Measurements from ENCODE around the gene RBMS1.

The RBMS1 gene

GRCh38 chr2:160334028-160334741 lies 159.4 kb downstream of the RBMS1 start:
- Histone ChIP-seq H3K27me3 (ENCODE audit: control insufficient read depth in 3 of 3, insufficient read depth in 3 of 3, low read depth in 1 of 3, low read length in 3 of 3) (no peaks in the 10 kb centered on the region), H2BK5ac (ENCODE audit: low read length) (no peak overlapping the region), H3K9me3 (replicated peaks in 1 of 2; ENCODE audit: control insufficient read depth in 2 of 2, insufficient read depth in 1 of 2, low read depth in 1 of 2, low read length in 2 of 2) (no peaks in the 10 kb centered on the region), H2BK12ac (ENCODE audit: low read length) (no peak overlapping the region), H3K4me2 (ENCODE audit: insufficient read depth, low read length, poor library complexity, severe bottlenecking) (no peak overlapping the region), H3K18ac (ENCODE audit: low read length) (no peak overlapping the region), H3K4me1 (ENCODE audit: control insufficient read depth in 2 of 2, insufficient read depth in 1 of 2, low read depth in 1 of 2, low read length in 2 of 2) (peaks cover 8 to 14% of the 10 kb centered on the region in 2 donors), H2BK120ac (ENCODE audit: low read depth, low read length) (no peak overlapping the region), H3K4me3 (ENCODE audit: low read length in 2 of 2) (no peak overlapping the region), H2AFZ (ENCODE audit: low read length) (no peak overlapping the region), H4K91ac (ENCODE audit: low read depth, low read length, poor library complexity) (no peak overlapping the region), H2BK15ac (ENCODE audit: low read length) (no peak overlapping the region), H2AK5ac (ENCODE audit: low read depth, low read length) (no peak overlapping the region), H3K14ac (ENCODE audit: low read length) (no peak overlapping the region), H3K23ac (ENCODE audit: low read depth, low read length, poor library complexity) (no peak overlapping the region), H4K8ac (ENCODE audit: low read depth, low read length) (no peak overlapping the region), H3K9ac (ENCODE audit: low read depth, low read length, poor library complexity) (no peak overlapping the region), H3K79me1 (ENCODE audit: low read depth, low read length) (no peaks in the 10 kb centered on the region), H3K27ac (replicated peaks; ENCODE audit: low read length) (no peak overlapping the region), H3K36me3 (replicated peaks in 1 of 2; ENCODE audit: control insufficient read depth in 2 of 2, insufficient read depth in 2 of 2, low read length in 2 of 2) (no peaks in the 10 kb centered on the region), H3K4ac (ENCODE audit: low read length) (no peak overlapping the region)
- WGBS, 2 donors (ENCODE audit: extremely low coverage in 2 of 2, insufficient read length in 2 of 2, insufficient replicate concordance in 1 of 2) = no CpG with 5 or more reads among the region's 4 CpGs
- DNase-seq (ENCODE audit: low spot score) = no peak

- H3K36me3 ChIP-seq (replicated peaks in 1 of 2; ENCODE audit: control insufficient read depth in 2 of 2, insufficient read depth in 2 of 2, low read length in 2 of 2) = no peaks in the 10 kb centered on the region
- H3K79me1 ChIP-seq (ENCODE audit: low read depth, low read length) = no peaks in the 10 kb centered on the region
- H3K27me3 ChIP-seq (ENCODE audit: control insufficient read depth in 3 of 3, insufficient read depth in 3 of 3, low read depth in 1 of 3, low read length in 3 of 3) = no peaks in the 10 kb centered on the region
- H3K4me2 ChIP-seq (ENCODE audit: insufficient read depth, low read length, poor library complexity, severe bottlenecking) = no peak overlapping the region
- no peak overlapping the region for H3K27ac ChIP-seq (replicated peaks; ENCODE audit: low read length)
- peaks cover 5 to 10% of the 10 kb centered on the region in 2 donors for H3K4me1 ChIP-seq (ENCODE audit: control insufficient read depth in 2 of 2, insufficient read depth in 1 of 2, low read depth in 1 of 2, low read length in 2 of 2)
- no peak overlapping the region for H3K4me3 ChIP-seq (ENCODE audit: low read length in 2 of 2)
- no peak overlapping the region for H4K91ac ChIP-seq (ENCODE audit: low read depth, low read length, poor library complexity)
- DNase-seq (ENCODE audit: low spot score) = no peak
- WGBS, 2 donors (ENCODE audit: extremely low coverage in 2 of 2, insufficient read length in 2 of 2, insufficient replicate concordance in 1 of 2) = no CpG with 5 or more reads among the region's 2 CpGs
- no peak overlapping the region for H2BK12ac ChIP-seq (ENCODE audit: low read length)
- no peak overlapping the region for H2AFZ ChIP-seq (ENCODE audit: low read length)
- H3K18ac ChIP-seq (ENCODE audit: low read length) = no peak overlapping the region
- no peak overlapping the region for H4K8ac ChIP-seq (ENCODE audit: low read depth, low read length)
- H3K23ac ChIP-seq (ENCODE audit: low read depth, low read length, poor library complexity) = no peak overlapping the region
- H3K9ac ChIP-seq (ENCODE audit: low read depth, low read length, poor library complexity) = no peak overlapping the region
- H2BK5ac ChIP-seq (ENCODE audit: low read length) = no peak overlapping the region
- H3K9me3 ChIP-seq (replicated peaks in 1 of 2; ENCODE audit: control insufficient read depth in 2 of 2, insufficient read depth in 1 of 2, low read depth in 1 of 2, low read length in 2 of 2) = no peaks in the 10 kb centered on the region
- no peak overlapping the region for H3K4ac ChIP-seq (ENCODE audit: low read length)
- H2BK120ac ChIP-seq (ENCODE audit: low read depth, low read length) = no peak overlapping the region
- no peak overlapping the region for H2BK15ac ChIP-seq (ENCODE audit: low read length)
- H3K14ac ChIP-seq (ENCODE audit: low read length) = no peak overlapping the region
- no peak overlapping the region for H2AK5ac ChIP-seq (ENCODE audit: low read depth, low read length)
Observed at GRCh38 chr2:160333324-160334027, 160.1 kb downstream of the RBMS1 start.

- H3K18ac ChIP-seq (ENCODE audit: low read length) = no peak overlapping the region
- no peaks in the 10 kb centered on the region for H3K27me3 ChIP-seq (ENCODE audit: control insufficient read depth in 3 of 3, insufficient read depth in 3 of 3, low read depth in 1 of 3, low read length in 3 of 3)
- H2BK5ac ChIP-seq (ENCODE audit: low read length) = no peak overlapping the region
- H4K8ac ChIP-seq (ENCODE audit: low read depth, low read length) = no peak overlapping the region
- H2BK12ac ChIP-seq (ENCODE audit: low read length) = no peak overlapping the region
- H2AFZ ChIP-seq (ENCODE audit: low read length) = no peak overlapping the region
- H3K14ac ChIP-seq (ENCODE audit: low read length) = no peak overlapping the region
- H2AK5ac ChIP-seq (ENCODE audit: low read depth, low read length) = no peak overlapping the region
- H3K79me1 ChIP-seq (ENCODE audit: low read depth, low read length) = no peaks in the 10 kb centered on the region
- H3K36me3 ChIP-seq (replicated peaks in 1 of 2; ENCODE audit: control insufficient read depth in 2 of 2, insufficient read depth in 2 of 2, low read length in 2 of 2) = no peaks in the 10 kb centered on the region
- H3K4ac ChIP-seq (ENCODE audit: low read length) = no peak overlapping the region
- no peak overlapping the region for H3K4me2 ChIP-seq (ENCODE audit: insufficient read depth, low read length, poor library complexity, severe bottlenecking)
- no peak overlapping the region for H3K4me3 ChIP-seq (ENCODE audit: low read length in 2 of 2)
- no peaks in the 10 kb centered on the region for H3K9me3 ChIP-seq (replicated peaks in 1 of 2; ENCODE audit: control insufficient read depth in 2 of 2, insufficient read depth in 1 of 2, low read depth in 1 of 2, low read length in 2 of 2)
- no peak overlapping the region for H3K9ac ChIP-seq (ENCODE audit: low read depth, low read length, poor library complexity)
- H2BK15ac ChIP-seq (ENCODE audit: low read length) = no peak overlapping the region
- WGBS, 2 donors (ENCODE audit: extremely low coverage in 2 of 2, insufficient read length in 2 of 2, insufficient replicate concordance in 1 of 2) = no CpG with 5 or more reads among the region's 2 CpGs
- H3K27ac ChIP-seq (replicated peaks; ENCODE audit: low read length) = no peak overlapping the region
- DNase-seq (ENCODE audit: low spot score) = no peak
- peaks cover 2 to 10% of the 10 kb centered on the region in 2 donors for H3K4me1 ChIP-seq (ENCODE audit: control insufficient read depth in 2 of 2, insufficient read depth in 1 of 2, low read depth in 1 of 2, low read length in 2 of 2)
- no peak overlapping the region for H2BK120ac ChIP-seq (ENCODE audit: low read depth, low read length)
- no peak overlapping the region for H4K91ac ChIP-seq (ENCODE audit: low read depth, low read length, poor library complexity)
- H3K23ac ChIP-seq (ENCODE audit: low read depth, low read length, poor library complexity) = no peak overlapping the region
Observed at GRCh38 chr2:160332318-160332717, 161.3 kb downstream of the RBMS1 start.

- H3K23ac ChIP-seq (ENCODE audit: low read depth, low read length, poor library complexity) = no peak overlapping the region
- H3K9me3 ChIP-seq (replicated peaks in 1 of 2; ENCODE audit: control insufficient read depth in 2 of 2, insufficient read depth in 1 of 2, low read depth in 1 of 2, low read length in 2 of 2) = no peaks in the 10 kb centered on the region
Observed at GRCh38 chr2:160331258-160332025, 162.2 kb downstream of the RBMS1 start.

More at GRCh38 chr2:160331258-160332025, 162.2 kb downstream of the RBMS1 start:
- Histone ChIP-seq H2BK12ac (ENCODE audit: low read length) (no peak overlapping the region), H3K27ac (replicated peaks; ENCODE audit: low read length) (no peak overlapping the region), H2BK120ac (ENCODE audit: low read depth, low read length) (no peak overlapping the region), H3K36me3 (replicated peaks in 1 of 2; ENCODE audit: control insufficient read depth in 2 of 2, insufficient read depth in 2 of 2, low read length in 2 of 2) (no peaks in the 10 kb centered on the region), H3K4me3 (ENCODE audit: low read length in 2 of 2) (no peak overlapping the region), H2AK5ac (ENCODE audit: low read depth, low read length) (no peak overlapping the region), H3K4me1 (ENCODE audit: control insufficient read depth in 2 of 2, insufficient read depth in 1 of 2, low read depth in 1 of 2, low read length in 2 of 2) (peaks cover 4 to 10% of the 10 kb centered on the region in 2 donors), H3K79me1 (ENCODE audit: low read depth, low read length) (no peaks in the 10 kb centered on the region), H3K18ac (ENCODE audit: low read length) (no peak overlapping the region), H3K4ac (ENCODE audit: low read length) (no peak overlapping the region), H3K14ac (ENCODE audit: low read length) (no peak overlapping the region), H2BK5ac (ENCODE audit: low read length) (no peak overlapping the region), H4K91ac (ENCODE audit: low read depth, low read length, poor library complexity) (no peak overlapping the region), H3K4me2 (ENCODE audit: insufficient read depth, low read length, poor library complexity, severe bottlenecking) (no peak overlapping the region), H3K27me3 (ENCODE audit: control insufficient read depth in 3 of 3, insufficient read depth in 3 of 3, low read depth in 1 of 3, low read length in 3 of 3) (no peaks in the 10 kb centered on the region), H4K8ac (ENCODE audit: low read depth, low read length) (no peak overlapping the region), H2AFZ (ENCODE audit: low read length) (no peak overlapping the region), H3K9ac (ENCODE audit: low read depth, low read length, poor library complexity) (no peak overlapping the region), H2BK15ac (ENCODE audit: low read length) (no peak overlapping the region)
- no peak for DNase-seq (ENCODE audit: low spot score)
- WGBS, 2 donors (ENCODE audit: extremely low coverage in 2 of 2, insufficient read length in 2 of 2, insufficient replicate concordance in 1 of 2) = no CpG with 5 or more reads among the region's 6 CpGs
